Smooth muscle cell (in vitro differentiated cells): ENCODE measurements around the gene SLC30A7. TPM values are rescaled to one million over a fixed set of nuclear protein-coding genes. Genes with fewer than 3 reads are reported as not detected.

ENCODE experiments used
- DNase-seq: peaks from one replicate; lab custom pipeline; 2025; ENCODE audit not compliant: unreplicated experiment; lab: John Stamatoyannopoulos, UW
- H2AFZ ChIP-seq: fragments of 200-600 bp; sonication (generic); 2 replicates; pipeline ENCODE4 v1.6.0; 2016; ENCODE audit warnings: antibody characterized with exemption, low read depth, mild to moderate bottlenecking
- H3F3A ChIP-seq: fragments of 200-600 bp; sonication (generic); 2 replicates; pipeline ENCODE4 v1.6.0; 2017; ENCODE audit warnings: antibody characterized with exemption, low read depth
- H3K27ac ChIP-seq: fragments of 200-600 bp; sonication (generic); 2 replicates; pipeline ENCODE4 v1.5.1; 2016; ENCODE audit warnings: low read depth, mild to moderate bottlenecking
- H3K27me3 ChIP-seq: fragments of 200-600 bp; sonication (generic); 2 replicates; pipeline ENCODE4 v1.6.1; 2016; ENCODE audit warnings: low read depth, mild to moderate bottlenecking
- H3K36me3 ChIP-seq: fragments of 200-600 bp; sonication (generic); 2 replicates; pipeline ENCODE4 v1.5.1; 2016; ENCODE audit warnings: low read depth
- H3K4me1 ChIP-seq: fragments of 200-600 bp; sonication (generic); 2 replicates; pipeline ENCODE4 v1.5.1; 2016; ENCODE audit warnings: low read depth
- H3K4me2 ChIP-seq: fragments of 200-600 bp; sonication (generic); 2 replicates; pipeline ENCODE4 v1.6.0; 2016; ENCODE audit warnings: mild to moderate bottlenecking
- H3K4me3 ChIP-seq: fragments of 200-600 bp; sonication (generic); 2 replicates; pipeline ENCODE4 v1.5.1; 2016; ENCODE audit warnings: mild to moderate bottlenecking
- H3K79me2 ChIP-seq: fragments of 200-600 bp; sonication (generic); 2 replicates; pipeline ENCODE4 v1.6.0; 2016; ENCODE audit warnings: low read depth, mild to moderate bottlenecking
- H3K9ac ChIP-seq: fragments of 200-600 bp; sonication (generic); 2 replicates; pipeline ENCODE4 v1.6.0; 2016; ENCODE audit warnings: low read depth
- H3K9me3 ChIP-seq: fragments of 200-600 bp; sonication (generic); replicated peaks from 2 replicates; pipeline ENCODE4 v1.5.1; 2016; ENCODE audit warnings: low read depth
- H4K20me1 ChIP-seq: fragments of 200-600 bp; sonication (generic); 2 replicates; pipeline ENCODE4 v1.6.0; 2016; ENCODE audit warnings: low read depth
- WGBS: methylation state at CpG from one replicate; pipeline ENCODE4 v1.1.7; 2016; ENCODE audit warnings: low lambda C conversion rate; 5-methylcytosine and 5-hydroxymethylcytosine counted together
- polyA plus RNA-seq: library from polyadenylated mRNA; unstranded; fragments of >200 nt; fragmentation: Nextera tagmentation; extraction: Ambion mirVana; gene quantifications from 2 replicates; pipeline ENCODE4 v1.2.1, GENCODE V29; 2016
- total RNA-seq: library from RNA; depleted of rRNA; stranded (reverse); fragments of >200 nt; gene quantifications from 2 replicates; pipeline ENCODE4 v1.2.3, GENCODE V29; 2014
- TF ChIP-seq, protein P1 (sequence below): fragments of 200-600 bp; sonication (generic); IDR thresholded peaks from 2 replicates; pipeline ENCODE4 v1.5.1; 2017; ENCODE audit warnings: borderline replicate concordance, mild to moderate bottlenecking, antibody characterized with exemption; ENCODE audit not compliant: insufficient read depth, poor library complexity, severe bottlenecking

Gene SLC30A7
- total and polyA plus RNA-seq, 2 experiments from 2014 or later: 22.0 to 59.0 TPM

DNA sequence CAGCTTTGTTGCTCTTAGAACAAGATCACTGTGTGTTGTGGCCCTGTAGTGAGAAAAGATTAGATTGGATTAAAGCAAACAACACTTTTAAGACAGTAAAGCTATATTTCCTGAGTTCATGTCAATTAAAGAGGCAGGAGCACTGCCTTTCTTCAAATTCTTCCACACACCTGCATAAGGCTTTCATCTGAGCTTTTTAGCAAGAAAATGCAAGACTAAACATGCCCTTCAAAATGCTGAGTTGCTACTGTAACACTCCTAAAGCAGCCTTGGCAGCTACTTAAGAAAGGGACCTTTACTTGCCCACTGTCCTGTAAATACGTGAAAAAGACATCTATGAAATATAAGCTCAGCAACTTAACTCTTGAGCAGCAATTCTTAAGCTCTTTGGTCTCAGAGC lies 117.9 kb downstream of the SLC30A7 start:
- TF ChIP-seq, protein P1, sequence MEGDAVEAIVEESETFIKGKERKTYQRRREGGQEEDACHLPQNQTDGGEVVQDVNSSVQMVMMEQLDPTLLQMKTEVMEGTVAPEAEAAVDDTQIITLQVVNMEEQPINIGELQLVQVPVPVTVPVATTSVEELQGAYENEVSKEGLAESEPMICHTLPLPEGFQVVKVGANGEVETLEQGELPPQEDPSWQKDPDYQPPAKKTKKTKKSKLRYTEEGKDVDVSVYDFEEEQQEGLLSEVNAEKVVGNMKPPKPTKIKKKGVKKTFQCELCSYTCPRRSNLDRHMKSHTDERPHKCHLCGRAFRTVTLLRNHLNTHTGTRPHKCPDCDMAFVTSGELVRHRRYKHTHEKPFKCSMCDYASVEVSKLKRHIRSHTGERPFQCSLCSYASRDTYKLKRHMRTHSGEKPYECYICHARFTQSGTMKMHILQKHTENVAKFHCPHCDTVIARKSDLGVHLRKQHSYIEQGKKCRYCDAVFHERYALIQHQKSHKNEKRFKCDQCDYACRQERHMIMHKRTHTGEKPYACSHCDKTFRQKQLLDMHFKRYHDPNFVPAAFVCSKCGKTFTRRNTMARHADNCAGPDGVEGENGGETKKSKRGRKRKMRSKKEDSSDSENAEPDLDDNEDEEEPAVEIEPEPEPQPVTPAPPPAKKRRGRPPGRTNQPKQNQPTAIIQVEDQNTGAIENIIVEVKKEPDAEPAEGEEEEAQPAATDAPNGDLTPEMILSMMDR: no peak
- no peak overlapping the region for H3K27ac ChIP-seq
- no peak overlapping the region for H3K4me2 ChIP-seq
- DNase-seq: no peak
- 63% methylated on average over 1 of the region's 1 CpG for WGBS
- H3K9ac ChIP-seq: no peak overlapping the region
- no peaks in the 10 kb centered on the region for H3K27me3 ChIP-seq
- no peaks in the 10 kb centered on the region for H3F3A ChIP-seq
- H2AFZ ChIP-seq: no peak overlapping the region
- no peaks in the 10 kb centered on the region for H3K4me1 ChIP-seq
- no peaks in the 10 kb centered on the region for H3K9me3 ChIP-seq
- H3K36me3 ChIP-seq: no peaks in the 10 kb centered on the region
- H3K4me3 ChIP-seq: no peak overlapping the region
- H3K79me2 ChIP-seq: no peaks in the 10 kb centered on the region
- H4K20me1 ChIP-seq: no peaks in the 10 kb centered on the region

DNA sequence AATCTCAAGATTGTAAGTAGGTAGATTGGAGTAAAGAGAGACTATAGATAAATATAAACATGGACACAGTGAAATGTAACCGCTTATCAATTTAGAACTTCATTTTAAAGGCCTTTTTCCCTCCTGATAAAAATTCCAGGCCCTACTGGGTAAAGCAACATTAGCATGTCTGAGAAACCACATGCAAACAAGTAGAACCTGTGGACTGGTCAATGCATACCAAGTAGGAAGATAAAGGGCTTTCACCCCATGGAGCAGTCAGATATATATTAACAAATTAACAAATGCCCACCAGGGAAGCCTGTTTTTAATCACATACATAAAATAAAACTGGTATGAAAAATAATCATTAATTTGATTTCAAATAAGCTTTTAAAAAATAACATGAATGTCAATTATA lies 121.6 kb downstream of the SLC30A7 start:
- Histone ChIP-seq H3K27ac (no peak overlapping the region), H3K79me2 (peaks cover 3% of the 10 kb centered on the region), H3K4me1 (no peaks in the 10 kb centered on the region), H3K4me2 (no peak overlapping the region), H3K4me3 (no peak overlapping the region), H4K20me1 (no peaks in the 10 kb centered on the region), H3K9ac (no peak overlapping the region), H3F3A (no peaks in the 10 kb centered on the region), H3K9me3 (no peaks in the 10 kb centered on the region), H3K36me3 (no peaks in the 10 kb centered on the region), H2AFZ (no peak overlapping the region), H3K27me3 (no peaks in the 10 kb centered on the region)
- no peak for DNase-seq
- 96% methylated on average over 1 of the region's 1 CpG for WGBS
- TF ChIP-seq, protein P1: no peak

DNA sequence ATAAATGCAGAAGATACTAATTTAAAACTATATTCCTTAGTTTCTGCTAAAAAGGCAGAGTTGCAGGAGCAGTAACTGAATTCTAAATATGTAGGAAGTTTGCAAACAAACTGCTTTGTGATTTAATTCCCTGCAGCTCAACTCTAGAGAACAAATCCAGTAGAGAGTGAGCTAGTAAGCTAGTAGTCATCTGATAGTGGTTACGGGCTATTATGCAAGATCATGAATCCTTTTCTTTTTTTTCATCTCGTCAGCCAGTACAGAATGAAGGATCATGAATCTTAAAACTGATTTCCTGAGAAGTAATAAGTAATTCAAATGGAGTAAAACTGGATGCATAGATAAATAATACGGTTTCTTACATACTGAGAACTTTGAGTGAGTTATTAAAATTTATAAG lies 126.4 kb downstream of the SLC30A7 start:
- H3K36me3 ChIP-seq: no peaks in the 10 kb centered on the region
- H2AFZ ChIP-seq: no peak overlapping the region
- H3K4me2 ChIP-seq: no peak overlapping the region
- no peak overlapping the region for H3K9ac ChIP-seq
- H3K79me2 ChIP-seq: peaks cover 14% of the 10 kb centered on the region
- H4K20me1 ChIP-seq: no peaks in the 10 kb centered on the region
- no peaks in the 10 kb centered on the region for H3K27me3 ChIP-seq
- H3K4me1 ChIP-seq: peaks cover 9% of the 10 kb centered on the region
- H3K9me3 ChIP-seq: no peaks in the 10 kb centered on the region
- no peaks in the 10 kb centered on the region for H3F3A ChIP-seq
- H3K27ac ChIP-seq: no peak overlapping the region
- TF ChIP-seq, protein P1: no peak
- WGBS: 49% methylated on average over 3 of the region's 3 CpGs
- no peak for DNase-seq
- no peak overlapping the region for H3K4me3 ChIP-seq

DNA sequence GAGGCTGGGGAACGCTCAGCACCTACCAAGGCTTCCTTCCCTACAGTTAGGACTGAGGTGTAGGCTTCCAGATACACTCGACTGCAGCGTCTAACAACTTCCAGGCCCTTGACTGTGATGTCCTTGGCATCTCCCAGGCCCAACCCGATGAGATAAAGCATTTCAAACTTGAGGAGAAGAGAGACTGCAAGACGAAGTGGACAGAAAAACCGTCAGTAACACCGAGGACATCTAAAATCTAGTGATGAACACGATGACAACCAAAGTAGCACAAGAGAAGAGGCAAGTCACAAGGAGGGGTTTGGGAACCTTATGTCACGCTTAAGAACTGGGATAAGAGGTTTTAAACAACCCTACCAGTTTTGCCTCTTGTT lies 129.4 kb downstream of the SLC30A7 start:
- WGBS: 3% methylated on average over 9 of the region's 9 CpGs
- Histone ChIP-seq H3K9ac (peak overlapping the region; percentile 64), H2AFZ (peak overlapping the region; percentile 97), H3K4me3 (peak overlapping the region; percentile 68), H3K9me3 (no peaks in the 10 kb centered on the region), H3K27ac (peak overlapping the region; percentile 58), H3K79me2 (peaks cover 23% of the 10 kb centered on the region), H4K20me1 (no peaks in the 10 kb centered on the region), H3K27me3 (no peaks in the 10 kb centered on the region), H3F3A (no peaks in the 10 kb centered on the region), H3K36me3 (no peaks in the 10 kb centered on the region), H3K4me1 (peaks cover 9% of the 10 kb centered on the region), H3K4me2 (peak overlapping the region; percentile 90)
- peak; percentile 8 for DNase-seq
- TF ChIP-seq, protein P1: no peak
